SIG-M5 treated with dmso at 0.1 percent for 504 hours (cell line): Measurements from ENCODE around the gene SLC35G3.
A peak's percentile ranks its signal among the peaks of the same experiment; 100 is the strongest.
"Not testable (repeated sequence)": the region's sequence is repeated elsewhere in the genome, so short reads cannot be mapped to it uniquely, and the experiment has no call there.

ENCODE experiments used
- DNase-seq: peaks from one replicate; lab custom pipeline; 2025; ENCODE audit not compliant: unreplicated experiment; lab: John Stamatoyannopoulos, UW

SLC35G3 gene

GRCh38 chr17:35167046-35167445, 27.1 kb downstream of the SLC35G3 start:
- no peak for DNase-seq

- DNase-seq = no peak
These were observed 27.7 kb downstream of the SLC35G3 start for GRCh38 chr17:35166526-35166925.

- DNase-seq = no peak
These were observed 29.5 kb downstream of the SLC35G3 start for GRCh38 chr17:35164716-35165115.

- no peak for DNase-seq
These were observed 30.3 kb downstream of the SLC35G3 start for GRCh38 chr17:35163886-35164285.

- no peak for DNase-seq
These were observed 31.4 kb downstream of the SLC35G3 start for GRCh38 chr17:35162755-35163154.

- peak; percentile 67 for DNase-seq
These were observed 32.9 kb downstream of the SLC35G3 start for GRCh38 chr17:35161281-35161761.

- no peak for DNase-seq
These were observed 33.6 kb downstream of the SLC35G3 start for GRCh38 chr17:35160354-35161201.

- no peak for DNase-seq
These were observed 34.3 kb downstream of the SLC35G3 start for GRCh38 chr17:35159940-35160339.

- DNase-seq = no peak
These were observed 38.9 kb downstream of the SLC35G3 start for GRCh38 chr17:35155246-35155645.

- DNase-seq = no peak
These were observed 39.7 kb downstream of the SLC35G3 start for GRCh38 chr17:35154196-35155165.

GRCh38 chr17:35152421-35153140, 41.6 kb downstream of the SLC35G3 start:
- DNase-seq = no peak

- not testable (repeated sequence) for DNase-seq
These were observed 43.1 kb downstream of the SLC35G3 start for GRCh38 chr17:35151080-35151479.

GRCh38 chr17:35149941-35150340, 44.3 kb downstream of the SLC35G3 start:
- no peak for DNase-seq

- no peak for DNase-seq
These were observed 46.0 kb downstream of the SLC35G3 start for GRCh38 chr17:35148144-35148543.

GRCh38 chr17:35147375-35147905, 46.8 kb downstream of the SLC35G3 start, which contains the start of gene UNC45B:
Gene UNC45B (plus strand): TSS chr17:35147817. CDS start chr17:35148264, 447 bp downstream.
- DNase-seq = no peak

GRCh38 chr17:35146214-35146833, 47.9 kb downstream of the SLC35G3 start:
- DNase-seq = no peak

GRCh38 chr17:35144840-35145239, 49.4 kb downstream of the SLC35G3 start:
- DNase-seq = no peak
